Activated CD8-positive, alpha-beta memory T cell treated with anti-CD3 and anti-CD28 coated beads, Interleukin-2, amount 50 U/mL, for 24 hours (primary cell): Measurements from ENCODE around the gene ABR.
"Not testable (repeated sequence)": the region's sequence is repeated elsewhere in the genome, so short reads cannot be mapped to it uniquely, and the experiment has no call there.

Experiments
- DNase-seq: peaks from one replicate; pipeline ENCODE4 v3.0.0-alpha.2; 2020; ENCODE audit errors: extremely low read depth

ABR gene

GRCh38 chr17:1071103-1071825 is 108.5 kb downstream of the ABR start:
- DNase-seq, result no peak

GRCh38 chr17:1070411-1070810 is 109.4 kb downstream of the ABR start:
- DNase-seq, result no peak

GRCh38 chr17:1069847-1070246 is 109.9 kb downstream of the ABR start:
- DNase-seq, result no peak

- DNase-seq, result no peak
Observed at GRCh38 chr17:1068356-1068755, 111.4 kb downstream of the ABR start.

- no peak for DNase-seq
Observed at GRCh38 chr17:1067282-1067956, 112.4 kb downstream of the ABR start.

GRCh38 chr17:1065416-1065815 is 114.4 kb downstream of the ABR start:
- DNase-seq, result not testable (repeated sequence)

- DNase-seq, result no peak
Observed at GRCh38 chr17:1060991-1061390, 118.8 kb downstream of the ABR start.

- no peak for DNase-seq
Observed at GRCh38 chr17:1059131-1059795, 120.5 kb downstream of the ABR start.

- DNase-seq, result peak; percentile 13
Observed at GRCh38 chr17:1058423-1059130, 121.2 kb downstream of the ABR start.

- no peak for DNase-seq
Observed at GRCh38 chr17:1056761-1057160, 123.0 kb downstream of the ABR start.

GRCh38 chr17:1055751-1056645 is 123.8 kb downstream of the ABR start:
- no peak for DNase-seq

GRCh38 chr17:1055231-1055630 is 124.5 kb downstream of the ABR start:
- DNase-seq, result no peak

GRCh38 chr17:1054656-1055055 is 125.1 kb downstream of the ABR start:
- no peak for DNase-seq

- DNase-seq, result no peak
Observed at GRCh38 chr17:1053661-1054360, 126.0 kb downstream of the ABR start.

- no peak for DNase-seq
Observed at GRCh38 chr17:1050996-1051925, 128.5 kb downstream of the ABR start.

- no peak for DNase-seq
Observed at GRCh38 chr17:1050246-1050995, 129.4 kb downstream of the ABR start.

GRCh38 chr17:1049446-1050225 is 130.1 kb downstream of the ABR start:
- no peak for DNase-seq

- DNase-seq, result not testable (repeated sequence)
Observed at GRCh38 chr17:1048516-1049115, 131.2 kb downstream of the ABR start.
